SHP77 treated with DMSO at 0.1 percent for 48 hours (cell line): ENCODE data around the gene ST7L.
"Not testable (repeated sequence)": the region's sequence is repeated elsewhere in the genome, so short reads cannot be mapped to it uniquely, and the experiment has no call there.

Experiments
- DNase-seq: peaks from one replicate; lab custom pipeline; 2025; lab: John Stamatoyannopoulos, UW

The ST7L gene

DNA sequence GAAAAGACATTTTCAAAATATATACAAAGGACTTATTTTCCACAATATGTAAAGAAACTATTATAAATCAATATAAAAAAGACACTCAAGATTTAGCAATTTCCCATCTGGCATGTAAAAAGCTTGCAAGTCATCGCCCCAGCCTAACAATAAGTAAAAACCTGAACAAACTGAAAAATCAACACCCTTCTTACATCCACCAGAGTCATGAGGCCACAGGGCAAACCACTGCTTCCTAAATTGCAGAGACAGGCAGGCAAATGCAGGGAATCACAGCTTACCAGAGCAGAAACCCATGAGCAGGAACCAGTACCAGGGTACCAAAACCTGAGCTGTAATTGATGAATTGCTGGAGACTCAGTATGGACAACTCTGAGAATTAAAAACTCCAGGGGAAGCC, 126.9 kb downstream of the ST7L start:
- DNase-seq: no peak

DNA sequence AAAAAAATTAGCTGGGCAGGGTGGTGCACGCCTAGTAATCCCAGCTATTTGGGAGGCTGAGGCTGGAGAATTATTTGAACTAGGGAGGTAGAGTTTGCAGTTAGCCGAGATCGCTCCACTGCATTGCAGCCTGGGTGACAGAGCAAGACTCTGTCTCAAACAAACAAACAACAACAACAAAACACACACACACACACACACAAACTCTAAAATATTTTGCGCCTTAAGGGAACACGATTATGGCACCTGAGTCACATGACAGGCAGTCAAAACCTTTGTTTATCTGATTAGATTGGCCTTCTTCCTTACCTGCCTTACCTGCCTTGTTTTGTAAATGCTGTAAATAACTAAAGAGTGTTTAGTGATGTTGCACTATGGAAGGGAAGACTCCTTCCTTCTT, 130.8 kb downstream of the ST7L start:
- no peak for DNase-seq

- not testable (repeated sequence) for DNase-seq
Measured at GRCh38 chr1:112487686-112488085, 131.3 kb downstream of the ST7L start.

- DNase-seq: not testable (repeated sequence)
Measured at GRCh38 chr1:112486063-112486462, 132.9 kb downstream of the ST7L start.

GRCh38 chr1:112478314-112478713, 140.6 kb downstream of the ST7L start:
- no peak for DNase-seq

- DNase-seq: no peak
Measured at GRCh38 chr1:112477550-112477949, 141.4 kb downstream of the ST7L start.
